HG02763 (cell line): ENCODE measurements around the gene CASK.
"Not testable (repeated sequence)": the region's sequence is repeated elsewhere in the genome, so short reads cannot be mapped to it uniquely, and the experiment has no call there.

Source experiments
- ATAC-seq: cut with Tn5 transposase; IDR thresholded peaks from one replicate; pipeline ENCODE4 v1.9.1; 2021; ENCODE audit warnings: mild to moderate bottlenecking, moderate library complexity; ENCODE audit not compliant: unreplicated experiment

Gene CASK

GRCh38 chrX:41522671-41523070, 400.7 kb downstream of the CASK start:
- ATAC-seq, result no peak

- ATAC-seq, result no peak
Observed at GRCh38 chrX:41522081-41522480, 401.3 kb downstream of the CASK start.

- ATAC-seq, result no peak
Observed at GRCh38 chrX:41519468-41519867, 403.9 kb downstream of the CASK start.

- no peak for ATAC-seq
Observed at GRCh38 chrX:41518841-41519220, 404.5 kb downstream of the CASK start.

- no peak for ATAC-seq
Observed at GRCh38 chrX:41518127-41518840, 405.1 kb downstream of the CASK start.

- ATAC-seq, result no peak
Observed at GRCh38 chrX:41516999-41517765, 406.2 kb downstream of the CASK start.

- no peak for ATAC-seq
Observed at GRCh38 chrX:41516456-41516855, 406.9 kb downstream of the CASK start.

GRCh38 chrX:41515376-41515775, 408.0 kb downstream of the CASK start:
- ATAC-seq, result no peak

GRCh38 chrX:41514179-41514578, 409.2 kb downstream of the CASK start:
- ATAC-seq, result no peak

GRCh38 chrX:41512853-41513252, 410.5 kb downstream of the CASK start:
- ATAC-seq, result not testable (repeated sequence)

GRCh38 chrX:41512394-41512793, 411.0 kb downstream of the CASK start:
- peak; percentile 91 for ATAC-seq

GRCh38 chrX:41507919-41508318, 415.4 kb downstream of the CASK start:
- no peak for ATAC-seq

- no peak for ATAC-seq
Observed at GRCh38 chrX:41502004-41502403, 421.4 kb downstream of the CASK start.

GRCh38 chrX:41499984-41500383, 423.4 kb downstream of the CASK start:
- ATAC-seq, result no peak

- no peak for ATAC-seq
Observed at GRCh38 chrX:41499195-41499594, 424.2 kb downstream of the CASK start.

- no peak for ATAC-seq
Observed at GRCh38 chrX:41491267-41492004, 431.9 kb downstream of the CASK start.

GRCh38 chrX:41490446-41490845, 432.9 kb downstream of the CASK start:
- ATAC-seq, result no peak

- ATAC-seq, result no peak
Observed at GRCh38 chrX:41482154-41482850, 441.1 kb downstream of the CASK start.

GRCh38 chrX:41481264-41482109, 441.9 kb downstream of the CASK start:
- no peak for ATAC-seq
